ENCODE results near the gene STOML3. TPM values are rescaled to one million over a fixed set of nuclear protein-coding genes. Genes with fewer than 3 reads are reported as not detected.

The STOML3 gene
- total RNA-seq, 4 donors from 2014 or later: not detected

GRCh38 chr13:38954291-38954690, 36.3 kb downstream of the STOML3 start:
- no peak for DNase-seq (ENCODE audit: extremely low spot score)
- H3K36me3 ChIP-seq: no peaks in the 10 kb centered on the region
- H3K4me1 ChIP-seq: no peaks in the 10 kb centered on the region
- H3K4me3 ChIP-seq: no peak overlapping the region
- no peaks in the 10 kb centered on the region for H3K9me3 ChIP-seq
- 77% methylated on average over 2 of the region's 2 CpGs for WGBS
- no peak overlapping the region for H3K27ac ChIP-seq (replicated peaks in 1 of 4)
- intact Hi-C loops (cut with DNase I): no loop called here
- no peak for TF ChIP-seq CTCF (IDR thresholded peaks at IDR 0.05)
- TF ChIP-seq POLR2A (IDR thresholded peaks at IDR 0.05; ENCODE audit: low read depth): no peak
- TF ChIP-seq EP300 (IDR thresholded peaks at IDR 0.05): no peak
- no peak for TF ChIP-seq POLR2AphosphoS5 (IDR thresholded peaks at IDR 0.05)
- no peaks in the 10 kb centered on the region for H3K27me3 ChIP-seq

DNA sequence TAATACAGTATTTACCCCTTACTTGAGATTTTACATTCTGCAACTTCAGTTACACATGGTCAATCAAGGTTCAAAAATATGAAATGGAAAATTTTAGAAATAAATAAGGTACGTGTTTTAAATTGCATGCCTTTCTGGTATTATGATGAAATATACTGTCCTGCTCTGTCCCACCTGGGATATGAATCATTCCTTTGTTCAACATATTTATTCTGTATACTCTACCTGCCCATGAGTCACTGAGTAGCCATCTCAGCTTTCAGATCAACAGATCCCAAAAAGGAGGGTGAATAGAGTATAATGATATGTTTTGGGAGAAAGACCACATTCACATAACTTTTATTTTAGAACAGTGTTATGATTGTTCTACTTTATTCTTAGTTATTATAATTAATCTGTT, 37.8 kb downstream of the STOML3 start:
- Histone ChIP-seq H3K27me3 (no peaks in the 10 kb centered on the region), H3K4me3 (no peak overlapping the region), H3K4me1 (no peaks in the 10 kb centered on the region), H3K9me3 (no peaks in the 10 kb centered on the region), H3K36me3 (no peaks in the 10 kb centered on the region), H3K27ac (replicated peaks in 1 of 4) (no peak overlapping the region)
- intact Hi-C loops (cut with DNase I): no loop called here
- no peak for DNase-seq (ENCODE audit: extremely low spot score)
- WGBS: 83% methylated on average over 1 of the region's 1 CpG
- TF ChIP-seq EP300 (IDR thresholded peaks at IDR 0.05) (no peak), POLR2AphosphoS5 (IDR thresholded peaks at IDR 0.05) (no peak), POLR2A (IDR thresholded peaks at IDR 0.05; ENCODE audit: low read depth) (no peak), CTCF (IDR thresholded peaks at IDR 0.05) (no peak)

DNA sequence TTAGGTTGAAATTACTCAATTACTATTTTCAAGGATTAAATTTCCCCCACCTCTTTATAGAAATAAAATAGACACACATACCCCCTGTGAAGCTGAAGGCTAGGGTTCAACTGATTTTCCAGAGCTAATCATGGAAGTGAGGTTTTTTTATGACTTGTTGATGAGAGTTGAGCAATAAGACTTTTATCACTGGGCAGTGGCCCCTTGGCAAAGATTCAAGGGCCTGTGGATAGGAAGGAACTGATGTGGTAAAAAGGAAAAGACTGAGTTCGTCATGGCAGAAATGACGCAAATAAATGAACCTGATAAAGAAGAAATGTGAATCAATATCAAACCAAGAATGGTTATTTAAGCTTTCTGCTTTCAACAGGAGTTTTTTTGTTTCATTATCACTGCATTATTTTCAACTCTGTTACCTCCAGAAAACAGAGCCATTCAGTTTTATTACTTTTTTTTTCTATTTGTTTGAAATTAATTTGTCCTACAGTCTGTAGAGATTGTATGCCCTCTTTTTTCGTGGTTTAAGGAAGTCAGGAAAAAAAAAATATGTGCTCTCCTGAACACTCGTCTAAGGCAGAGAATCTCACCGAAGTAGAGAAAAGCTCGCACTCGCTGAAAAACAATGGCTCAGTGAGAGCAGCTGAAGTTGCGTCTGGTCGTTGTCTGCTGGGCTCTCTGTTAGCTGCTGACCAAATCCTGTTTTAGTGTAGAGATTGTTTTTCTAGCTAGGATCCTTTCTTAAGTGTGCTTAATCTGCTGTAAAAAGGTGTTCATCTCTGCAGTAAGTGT, 38.9 kb downstream of the STOML3 start:
- no peaks in the 10 kb centered on the region for H3K27me3 ChIP-seq
- TF ChIP-seq POLR2A (IDR thresholded peaks at IDR 0.05; ENCODE audit: low read depth): no peak
- TF ChIP-seq POLR2AphosphoS5 (IDR thresholded peaks at IDR 0.05): no peak
- TF ChIP-seq CTCF (IDR thresholded peaks at IDR 0.05): no peak
- no peak for TF ChIP-seq EP300 (IDR thresholded peaks at IDR 0.05)
- intact Hi-C loops (cut with DNase I): no loop called here
- no peak overlapping the region for H3K27ac ChIP-seq (replicated peaks in 1 of 4)
- H3K36me3 ChIP-seq: no peaks in the 10 kb centered on the region
- WGBS: 57% methylated on average over 9 of the region's 9 CpGs
- H3K9me3 ChIP-seq: no peaks in the 10 kb centered on the region
- DNase-seq (ENCODE audit: extremely low spot score): no peak
- peaks cover 0 to 8% (median 3%) of the 10 kb centered on the region in 4 donors for H3K4me1 ChIP-seq
- no peak overlapping the region for H3K4me3 ChIP-seq

DNA sequence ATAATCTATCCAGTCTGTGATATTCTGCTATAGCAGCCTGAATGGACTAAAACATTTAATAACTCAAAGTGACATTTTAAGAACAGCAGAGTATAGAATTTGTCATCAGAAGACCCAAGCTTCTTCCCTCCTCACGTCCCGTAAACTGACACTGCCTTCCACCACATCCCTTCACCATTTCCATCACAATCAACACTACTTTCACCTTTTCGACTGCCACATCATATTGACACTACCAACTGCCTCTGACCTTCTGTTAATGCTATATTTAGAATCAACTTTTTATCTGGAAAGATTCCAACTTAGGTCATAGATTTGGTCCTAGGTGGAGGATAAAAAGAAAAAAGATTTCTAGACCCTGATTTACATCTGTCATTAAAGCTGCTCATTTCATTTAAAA, 39.6 kb downstream of the STOML3 start:
- Histone ChIP-seq H3K9me3 (no peaks in the 10 kb centered on the region), H3K27ac (replicated peaks in 1 of 4) (no peak overlapping the region), H3K36me3 (no peaks in the 10 kb centered on the region), H3K27me3 (no peaks in the 10 kb centered on the region), H3K4me1 (peaks cover 0 to 8% (median 3%) of the 10 kb centered on the region in 4 donors), H3K4me3 (no peak overlapping the region)
- no peak for DNase-seq (ENCODE audit: extremely low spot score)
- intact Hi-C loops (cut with DNase I): no loop called here
- no peak for TF ChIP-seq EP300 (IDR thresholded peaks at IDR 0.05)
- TF ChIP-seq CTCF (IDR thresholded peaks at IDR 0.05): no peak
- TF ChIP-seq POLR2AphosphoS5 (IDR thresholded peaks at IDR 0.05): no peak
- TF ChIP-seq POLR2A (IDR thresholded peaks at IDR 0.05; ENCODE audit: low read depth): no peak
- WGBS: 78% methylated on average over 3 of the region's 3 CpGs
